HTR-8/SVneo (cell line): ENCODE results near the gene CDKN2B-AS1.
A peak's percentile ranks its signal among the peaks of the same experiment; 100 is the strongest.
"Not testable (repeated sequence)": the region's sequence is repeated elsewhere in the genome, so short reads cannot be mapped to it uniquely, and the experiment has no call there.

Source experiments
- DNase-seq: peaks from one replicate; pipeline ENCODE4 v3.0.0; 2011; ENCODE audit warnings: low spot score, mixed read lengths; ENCODE audit not compliant: insufficient read length
- FAIRE-seq: peaks from 2 replicates; lab custom pipeline; 2011; peaks lifted over from hg19 to GRCh38; lab: Jason Lieb, UNC

Gene CDKN2B-AS1

GRCh38 chr9:22040760-22041159 lies 46.2 kb downstream of the CDKN2B-AS1 start:
- FAIRE-seq = no peak
- no peak for DNase-seq

GRCh38 chr9:22041344-22041743 lies 46.8 kb downstream of the CDKN2B-AS1 start:
- no peak for FAIRE-seq

GRCh38 chr9:22041775-22042174 lies 47.2 kb downstream of the CDKN2B-AS1 start:
- FAIRE-seq (no peak), DNase-seq (no peak)

More at GRCh38 chr9:22041344-22041743, 46.8 kb downstream of the CDKN2B-AS1 start:
- no peak for DNase-seq

GRCh38 chr9:22043928-22044327 lies 49.3 kb downstream of the CDKN2B-AS1 start:
- DNase-seq (no peak), FAIRE-seq (no peak)

- DNase-seq (no peak), FAIRE-seq (no peak)
These were observed 50.0 kb downstream of the CDKN2B-AS1 start for GRCh38 chr9:22044583-22044982.

- DNase-seq (no peak), FAIRE-seq (no peak)
These were observed 50.8 kb downstream of the CDKN2B-AS1 start for GRCh38 chr9:22045423-22045822.

- FAIRE-seq (no peak), DNase-seq (no peak)
These were observed 51.8 kb downstream of the CDKN2B-AS1 start for GRCh38 chr9:22046243-22046885.

GRCh38 chr9:22047596-22047995 lies 53.0 kb downstream of the CDKN2B-AS1 start:
- DNase-seq = no peak
- FAIRE-seq = no peak

GRCh38 chr9:22049411-22049810 lies 54.8 kb downstream of the CDKN2B-AS1 start:
- no peak for DNase-seq
- no peak for FAIRE-seq

- FAIRE-seq (no peak), DNase-seq (no peak)
These were observed 56.3 kb downstream of the CDKN2B-AS1 start for GRCh38 chr9:22050924-22051323.

- DNase-seq (peak; percentile 41), FAIRE-seq (no peak)
These were observed 57.9 kb downstream of the CDKN2B-AS1 start for GRCh38 chr9:22052376-22052945.

GRCh38 chr9:22053178-22053577 lies 58.6 kb downstream of the CDKN2B-AS1 start:
- FAIRE-seq (no peak), DNase-seq (no peak)

GRCh38 chr9:22054076-22054475 lies 59.5 kb downstream of the CDKN2B-AS1 start:
- DNase-seq (no peak), FAIRE-seq (no peak)

GRCh38 chr9:22054529-22054928 lies 59.9 kb downstream of the CDKN2B-AS1 start:
- FAIRE-seq = no peak
- DNase-seq = no peak

GRCh38 chr9:22055090-22055489 lies 60.5 kb downstream of the CDKN2B-AS1 start:
- DNase-seq (no peak), FAIRE-seq (no peak)

GRCh38 chr9:22056402-22056801 lies 61.8 kb downstream of the CDKN2B-AS1 start:
- DNase-seq (no peak), FAIRE-seq (no peak)

- not testable (repeated sequence) for DNase-seq
These were observed 63.4 kb downstream of the CDKN2B-AS1 start for GRCh38 chr9:22057972-22058371.

GRCh38 chr9:22060831-22061383 lies 66.3 kb downstream of the CDKN2B-AS1 start:
- DNase-seq = no peak
- no peak for FAIRE-seq

More at GRCh38 chr9:22057972-22058371, 63.4 kb downstream of the CDKN2B-AS1 start:
- FAIRE-seq = not testable (repeated sequence)

GRCh38 chr9:22064957-22065356 lies 70.4 kb downstream of the CDKN2B-AS1 start:
- FAIRE-seq = no peak
- DNase-seq = no peak

GRCh38 chr9:22065431-22066200 lies 71.0 kb downstream of the CDKN2B-AS1 start:
- FAIRE-seq = no peak
- DNase-seq = no peak

GRCh38 chr9:22067196-22067595 lies 72.6 kb downstream of the CDKN2B-AS1 start:
- DNase-seq (no peak), FAIRE-seq (no peak)
